Osteocyte (in vitro differentiated cells): ENCODE results near the gene IYD. TPM values are rescaled to one million over a fixed set of nuclear protein-coding genes. Genes with fewer than 3 reads are reported as not detected.

ENCODE experiments used
- DNase-seq: peaks from one replicate; pipeline ENCODE4 v3.0.0; 2021; ENCODE audit warnings: mixed read lengths; ENCODE audit not compliant: unreplicated experiment; ENCODE audit errors: extremely low spot score
- H3K27ac Mint-ChIP-seq: one replicate; pipeline ENCODE4 v1.8.0; 2021; ENCODE audit warnings: mild to moderate bottlenecking, mixed read lengths; ENCODE audit not compliant: unreplicated experiment
- H3K27me3 Mint-ChIP-seq: one replicate; pipeline ENCODE4 v1.8.0; 2021; ENCODE audit warnings: mixed read lengths; ENCODE audit not compliant: unreplicated experiment
- H3K36me3 Mint-ChIP-seq: one replicate; pipeline ENCODE4 v1.8.0; 2021; ENCODE audit warnings: mixed read lengths; ENCODE audit not compliant: unreplicated experiment
- H3K4me1 Mint-ChIP-seq: one replicate; pipeline ENCODE4 v1.8.0; 2021; ENCODE audit warnings: mixed read lengths; ENCODE audit not compliant: unreplicated experiment
- H3K4me3 Mint-ChIP-seq: one replicate; pipeline ENCODE4 v1.8.0; 2021; ENCODE audit warnings: mild to moderate bottlenecking, moderate library complexity, mixed read lengths; ENCODE audit not compliant: unreplicated experiment
- H3K9me3 Mint-ChIP-seq: one replicate; pipeline ENCODE4 v1.8.0; 2021; ENCODE audit warnings: mixed read lengths; ENCODE audit not compliant: unreplicated experiment
- total RNA-seq: library from RNA; stranded (reverse); gene quantifications from 2 replicates; pipeline ENCODE4 v1.2.1, GENCODE V29; 2021
- TF ChIP-seq, protein P1 (sequence below): fragments of 200-600 bp; sonication (generic); IDR thresholded peaks from 2 replicates; pipeline ENCODE4 v1.5.0; 2021; ENCODE audit warnings: antibody characterized with exemption, mild to moderate bottlenecking, moderate library complexity

Gene IYD
- total RNA-seq, 1 donor from 2014 or later: not detected

GRCh38 chr6:150418827-150419594, 50.2 kb downstream of the IYD start:
- TF ChIP-seq, protein P1, sequence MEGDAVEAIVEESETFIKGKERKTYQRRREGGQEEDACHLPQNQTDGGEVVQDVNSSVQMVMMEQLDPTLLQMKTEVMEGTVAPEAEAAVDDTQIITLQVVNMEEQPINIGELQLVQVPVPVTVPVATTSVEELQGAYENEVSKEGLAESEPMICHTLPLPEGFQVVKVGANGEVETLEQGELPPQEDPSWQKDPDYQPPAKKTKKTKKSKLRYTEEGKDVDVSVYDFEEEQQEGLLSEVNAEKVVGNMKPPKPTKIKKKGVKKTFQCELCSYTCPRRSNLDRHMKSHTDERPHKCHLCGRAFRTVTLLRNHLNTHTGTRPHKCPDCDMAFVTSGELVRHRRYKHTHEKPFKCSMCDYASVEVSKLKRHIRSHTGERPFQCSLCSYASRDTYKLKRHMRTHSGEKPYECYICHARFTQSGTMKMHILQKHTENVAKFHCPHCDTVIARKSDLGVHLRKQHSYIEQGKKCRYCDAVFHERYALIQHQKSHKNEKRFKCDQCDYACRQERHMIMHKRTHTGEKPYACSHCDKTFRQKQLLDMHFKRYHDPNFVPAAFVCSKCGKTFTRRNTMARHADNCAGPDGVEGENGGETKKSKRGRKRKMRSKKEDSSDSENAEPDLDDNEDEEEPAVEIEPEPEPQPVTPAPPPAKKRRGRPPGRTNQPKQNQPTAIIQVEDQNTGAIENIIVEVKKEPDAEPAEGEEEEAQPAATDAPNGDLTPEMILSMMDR: peak; percentile 71
- H3K4me1 Mint-ChIP-seq: peaks cover 26% of the 10 kb centered on the region
- no peaks in the 10 kb centered on the region for H3K36me3 Mint-ChIP-seq
- DNase-seq: peak; percentile 89
- peaks cover 6% of the 10 kb centered on the region for H3K27me3 Mint-ChIP-seq
- peak overlapping the region; percentile 66 for H3K4me3 Mint-ChIP-seq
- peak overlapping the region; percentile 99 for H3K27ac Mint-ChIP-seq
- no peaks in the 10 kb centered on the region for H3K9me3 Mint-ChIP-seq

DNA sequence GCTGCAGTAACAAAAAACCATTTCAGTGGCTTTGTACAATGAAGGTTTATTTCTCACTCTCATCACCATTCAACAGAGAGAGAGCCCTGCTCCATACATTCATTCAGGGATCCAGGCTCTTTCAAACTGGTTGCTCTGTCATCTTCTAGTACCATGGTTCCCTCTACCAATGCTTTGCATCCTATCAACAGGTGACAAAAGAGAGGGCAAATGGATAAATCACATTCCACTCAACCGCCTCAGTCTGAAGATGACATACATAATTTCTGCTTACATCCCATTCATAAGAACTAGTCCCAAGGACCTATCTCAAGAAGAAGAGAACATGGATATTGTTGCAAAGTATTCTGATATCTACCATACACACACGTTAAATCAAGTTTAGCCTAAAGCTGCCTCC, 51.6 kb downstream of the IYD start:
- no peak overlapping the region for H3K4me3 Mint-ChIP-seq
- H3K27me3 Mint-ChIP-seq: no peaks in the 10 kb centered on the region
- DNase-seq: no peak
- no peaks in the 10 kb centered on the region for H3K36me3 Mint-ChIP-seq
- H3K27ac Mint-ChIP-seq: no peak overlapping the region
- TF ChIP-seq, protein P1: no peak
- peaks cover 26% of the 10 kb centered on the region for H3K4me1 Mint-ChIP-seq
- no peaks in the 10 kb centered on the region for H3K9me3 Mint-ChIP-seq

DNA sequence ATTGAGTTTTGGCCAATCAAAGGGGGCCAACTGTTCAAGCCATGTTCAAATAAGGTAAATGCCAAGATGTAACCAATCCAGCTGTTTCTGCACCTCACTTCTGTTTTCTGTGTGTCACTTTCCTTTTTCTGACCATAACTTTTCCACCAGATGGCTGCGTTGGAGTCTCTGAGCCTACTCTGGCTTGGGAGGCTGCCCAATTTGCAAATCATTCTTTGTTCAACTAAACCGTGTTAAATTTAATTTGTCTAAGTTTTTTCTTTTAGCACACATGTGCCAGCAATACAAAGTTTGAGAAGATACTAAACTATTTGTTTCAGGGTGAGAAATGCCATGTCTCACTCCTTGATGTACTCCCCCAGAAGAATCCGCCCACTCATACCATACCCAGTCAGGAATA, 52.1 kb downstream of the IYD start:
- no peak overlapping the region for H3K27ac Mint-ChIP-seq
- TF ChIP-seq, protein P1: no peak
- no peaks in the 10 kb centered on the region for H3K36me3 Mint-ChIP-seq
- peaks cover 26% of the 10 kb centered on the region for H3K4me1 Mint-ChIP-seq
- H3K27me3 Mint-ChIP-seq: no peaks in the 10 kb centered on the region
- DNase-seq: no peak
- H3K9me3 Mint-ChIP-seq: no peaks in the 10 kb centered on the region
- no peak overlapping the region for H3K4me3 Mint-ChIP-seq

- Mint-ChIP-seq H3K9me3 (no peaks in the 10 kb centered on the region), H3K27me3 (no peaks in the 10 kb centered on the region), H3K27ac (no peak overlapping the region), H3K36me3 (no peaks in the 10 kb centered on the region), H3K4me1 (peaks cover 5% of the 10 kb centered on the region), H3K4me3 (no peak overlapping the region)
- DNase-seq: no peak
- TF ChIP-seq, protein P1: no peak
Measured at GRCh38 chr6:150425508-150425907, 56.7 kb downstream of the IYD start.

- Mint-ChIP-seq H3K27ac (no peak overlapping the region), H3K9me3 (no peaks in the 10 kb centered on the region), H3K36me3 (no peaks in the 10 kb centered on the region), H3K27me3 (no peaks in the 10 kb centered on the region), H3K4me3 (no peak overlapping the region), H3K4me1 (peaks cover 2% of the 10 kb centered on the region)
- no peak for DNase-seq
- TF ChIP-seq, protein P1: no peak
Measured at GRCh38 chr6:150426198-150426597, 57.4 kb downstream of the IYD start.
